ENCODE data around the gene SCN9A. TPM values are rescaled to one million over a fixed set of nuclear protein-coding genes. Genes with fewer than 3 reads are reported as not detected.

SCN9A gene
- total and polyA plus RNA-seq, 2 of the 8 experiments (the other 6 are each of a cell fraction or from before 2014, with no cell fraction given) = 1.6 to 6.2 TPM

GRCh38 chr2:166341426-166341825 is 34.3 kb downstream of the SCN9A start (continued):
- TF ChIP-seq, protein P1, sequence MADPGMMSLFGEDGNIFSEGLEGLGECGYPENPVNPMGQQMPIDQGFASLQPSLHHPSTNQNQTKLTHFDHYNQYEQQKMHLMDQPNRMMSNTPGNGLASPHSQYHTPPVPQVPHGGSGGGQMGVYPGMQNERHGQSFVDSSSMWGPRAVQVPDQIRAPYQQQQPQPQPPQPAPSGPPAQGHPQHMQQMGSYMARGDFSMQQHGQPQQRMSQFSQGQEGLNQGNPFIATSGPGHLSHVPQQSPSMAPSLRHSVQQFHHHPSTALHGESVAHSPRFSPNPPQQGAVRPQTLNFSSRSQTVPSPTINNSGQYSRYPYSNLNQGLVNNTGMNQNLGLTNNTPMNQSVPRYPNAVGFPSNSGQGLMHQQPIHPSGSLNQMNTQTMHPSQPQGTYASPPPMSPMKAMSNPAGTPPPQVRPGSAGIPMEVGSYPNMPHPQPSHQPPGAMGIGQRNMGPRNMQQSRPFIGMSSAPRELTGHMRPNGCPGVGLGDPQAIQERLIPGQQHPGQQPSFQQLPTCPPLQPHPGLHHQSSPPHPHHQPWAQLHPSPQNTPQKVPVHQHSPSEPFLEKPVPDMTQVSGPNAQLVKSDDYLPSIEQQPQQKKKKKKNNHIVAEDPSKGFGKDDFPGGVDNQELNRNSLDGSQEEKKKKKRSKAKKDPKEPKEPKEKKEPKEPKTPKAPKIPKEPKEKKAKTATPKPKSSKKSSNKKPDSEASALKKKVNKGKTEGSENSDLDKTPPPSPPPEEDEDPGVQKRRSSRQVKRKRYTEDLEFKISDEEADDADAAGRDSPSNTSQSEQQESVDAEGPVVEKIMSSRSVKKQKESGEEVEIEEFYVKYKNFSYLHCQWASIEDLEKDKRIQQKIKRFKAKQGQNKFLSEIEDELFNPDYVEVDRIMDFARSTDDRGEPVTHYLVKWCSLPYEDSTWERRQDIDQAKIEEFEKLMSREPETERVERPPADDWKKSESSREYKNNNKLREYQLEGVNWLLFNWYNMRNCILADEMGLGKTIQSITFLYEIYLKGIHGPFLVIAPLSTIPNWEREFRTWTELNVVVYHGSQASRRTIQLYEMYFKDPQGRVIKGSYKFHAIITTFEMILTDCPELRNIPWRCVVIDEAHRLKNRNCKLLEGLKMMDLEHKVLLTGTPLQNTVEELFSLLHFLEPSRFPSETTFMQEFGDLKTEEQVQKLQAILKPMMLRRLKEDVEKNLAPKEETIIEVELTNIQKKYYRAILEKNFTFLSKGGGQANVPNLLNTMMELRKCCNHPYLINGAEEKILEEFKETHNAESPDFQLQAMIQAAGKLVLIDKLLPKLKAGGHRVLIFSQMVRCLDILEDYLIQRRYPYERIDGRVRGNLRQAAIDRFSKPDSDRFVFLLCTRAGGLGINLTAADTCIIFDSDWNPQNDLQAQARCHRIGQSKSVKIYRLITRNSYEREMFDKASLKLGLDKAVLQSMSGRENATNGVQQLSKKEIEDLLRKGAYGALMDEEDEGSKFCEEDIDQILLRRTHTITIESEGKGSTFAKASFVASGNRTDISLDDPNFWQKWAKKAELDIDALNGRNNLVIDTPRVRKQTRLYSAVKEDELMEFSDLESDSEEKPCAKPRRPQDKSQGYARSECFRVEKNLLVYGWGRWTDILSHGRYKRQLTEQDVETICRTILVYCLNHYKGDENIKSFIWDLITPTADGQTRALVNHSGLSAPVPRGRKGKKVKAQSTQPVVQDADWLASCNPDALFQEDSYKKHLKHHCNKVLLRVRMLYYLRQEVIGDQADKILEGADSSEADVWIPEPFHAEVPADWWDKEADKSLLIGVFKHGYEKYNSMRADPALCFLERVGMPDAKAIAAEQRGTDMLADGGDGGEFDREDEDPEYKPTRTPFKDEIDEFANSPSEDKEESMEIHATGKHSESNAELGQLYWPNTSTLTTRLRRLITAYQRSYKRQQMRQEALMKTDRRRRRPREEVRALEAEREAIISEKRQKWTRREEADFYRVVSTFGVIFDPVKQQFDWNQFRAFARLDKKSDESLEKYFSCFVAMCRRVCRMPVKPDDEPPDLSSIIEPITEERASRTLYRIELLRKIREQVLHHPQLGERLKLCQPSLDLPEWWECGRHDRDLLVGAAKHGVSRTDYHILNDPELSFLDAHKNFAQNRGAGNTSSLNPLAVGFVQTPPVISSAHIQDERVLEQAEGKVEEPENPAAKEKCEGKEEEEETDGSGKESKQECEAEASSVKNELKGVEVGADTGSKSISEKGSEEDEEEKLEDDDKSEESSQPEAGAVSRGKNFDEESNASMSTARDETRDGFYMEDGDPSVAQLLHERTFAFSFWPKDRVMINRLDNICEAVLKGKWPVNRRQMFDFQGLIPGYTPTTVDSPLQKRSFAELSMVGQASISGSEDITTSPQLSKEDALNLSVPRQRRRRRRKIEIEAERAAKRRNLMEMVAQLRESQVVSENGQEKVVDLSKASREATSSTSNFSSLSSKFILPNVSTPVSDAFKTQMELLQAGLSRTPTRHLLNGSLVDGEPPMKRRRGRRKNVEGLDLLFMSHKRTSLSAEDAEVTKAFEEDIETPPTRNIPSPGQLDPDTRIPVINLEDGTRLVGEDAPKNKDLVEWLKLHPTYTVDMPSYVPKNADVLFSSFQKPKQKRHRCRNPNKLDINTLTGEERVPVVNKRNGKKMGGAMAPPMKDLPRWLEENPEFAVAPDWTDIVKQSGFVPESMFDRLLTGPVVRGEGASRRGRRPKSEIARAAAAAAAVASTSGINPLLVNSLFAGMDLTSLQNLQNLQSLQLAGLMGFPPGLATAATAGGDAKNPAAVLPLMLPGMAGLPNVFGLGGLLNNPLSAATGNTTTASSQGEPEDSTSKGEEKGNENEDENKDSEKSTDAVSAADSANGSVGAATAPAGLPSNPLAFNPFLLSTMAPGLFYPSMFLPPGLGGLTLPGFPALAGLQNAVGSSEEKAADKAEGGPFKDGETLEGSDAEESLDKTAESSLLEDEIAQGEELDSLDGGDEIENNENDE (IDR thresholded peaks at IDR 0.05; ENCODE audit: insufficient replicate concordance, low read length) = no peak
- TF ChIP-seq TBP (IDR thresholded peaks at IDR 0.05; ENCODE audit: low read depth, low read length) (no peak), HDAC2 (IDR thresholded peaks at IDR 0.05; ENCODE audit: borderline replicate concordance in 1 of 2, low read depth in 2 of 2, low read length in 2 of 2) (no peak), HDAC6 (IDR thresholded peaks at IDR 0.05; ENCODE audit: low read depth, low read length) (no peak), NANOG (IDR thresholded peaks at IDR 0.05; ENCODE audit: insufficient read depth, low read depth, low read length, poor library complexity, severe bottlenecking) (no peak), RNF2 (IDR thresholded peaks at IDR 0.05; ENCODE audit: borderline replicate concordance, low read depth, low read length, missing control alignments, poor library complexity, severe bottlenecking) (no peak), TAF1 (IDR thresholded peaks at IDR 0.05; ENCODE audit: low read depth, low read length) (no peak), SP2 (IDR thresholded peaks at IDR 0.05; ENCODE audit: low read length) (no peak), BRCA1 (IDR thresholded peaks at IDR 0.05; ENCODE audit: low read depth, low read length) (no peak), EGR1 (IDR thresholded peaks at IDR 0.05; ENCODE audit: borderline replicate concordance, low read depth, low read length) (no peak), CBX8 (IDR thresholded peaks at IDR 0.05; ENCODE audit: borderline replicate concordance, low read depth, low read length) (no peak)

Data from H1 (cell line).